Activated CD4-positive, alpha-beta T cell treated with anti-CD3 and anti-CD28 coated beads for 4 hours (primary cell): ENCODE measurements around the gene PXDC1.
"Not testable (repeated sequence)": the region's sequence is repeated elsewhere in the genome, so short reads cannot be mapped to it uniquely, and the experiment has no call there.

Experiments used
- DNase-seq, 2 donors: peaks; one replicate each; pipeline ENCODE4 v3.0.0-alpha.2; 2020

The PXDC1 gene

DNA sequence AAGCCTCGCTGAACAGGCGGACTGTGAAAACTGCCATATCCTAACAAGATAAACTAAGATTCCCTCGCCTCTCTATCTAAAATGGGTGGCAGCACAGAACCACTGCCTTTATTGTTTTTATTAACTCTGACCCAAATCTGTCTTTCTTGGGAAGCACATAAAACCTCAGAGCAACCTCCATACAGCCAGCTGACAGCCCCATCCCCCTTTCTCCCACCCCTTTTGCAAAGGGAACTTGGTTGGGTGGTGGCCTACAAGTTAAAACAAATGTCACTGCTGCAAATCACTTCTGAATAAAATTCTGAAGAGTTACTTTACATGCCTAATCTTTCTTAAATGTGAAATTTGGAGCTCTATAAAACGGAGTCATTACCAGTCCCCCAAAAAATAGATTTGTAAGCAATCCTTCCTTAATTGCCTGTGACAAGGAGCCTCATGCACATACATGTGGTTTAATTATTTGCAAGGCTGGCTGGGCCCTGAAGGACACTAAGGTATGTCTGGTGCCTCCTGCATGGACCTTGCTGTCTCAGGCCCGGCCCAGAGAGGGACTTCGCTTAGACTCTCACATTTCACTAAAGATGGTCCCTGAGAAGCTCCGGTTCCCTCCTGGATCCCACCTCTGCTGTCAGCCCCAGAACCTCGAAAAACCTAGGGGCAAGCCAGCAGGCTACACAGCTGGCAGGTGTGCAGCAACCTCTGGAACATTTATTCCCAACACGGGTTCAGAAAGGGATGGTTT is 21.7 kb downstream of the PXDC1 start:
- DNase-seq = no peak

DNA sequence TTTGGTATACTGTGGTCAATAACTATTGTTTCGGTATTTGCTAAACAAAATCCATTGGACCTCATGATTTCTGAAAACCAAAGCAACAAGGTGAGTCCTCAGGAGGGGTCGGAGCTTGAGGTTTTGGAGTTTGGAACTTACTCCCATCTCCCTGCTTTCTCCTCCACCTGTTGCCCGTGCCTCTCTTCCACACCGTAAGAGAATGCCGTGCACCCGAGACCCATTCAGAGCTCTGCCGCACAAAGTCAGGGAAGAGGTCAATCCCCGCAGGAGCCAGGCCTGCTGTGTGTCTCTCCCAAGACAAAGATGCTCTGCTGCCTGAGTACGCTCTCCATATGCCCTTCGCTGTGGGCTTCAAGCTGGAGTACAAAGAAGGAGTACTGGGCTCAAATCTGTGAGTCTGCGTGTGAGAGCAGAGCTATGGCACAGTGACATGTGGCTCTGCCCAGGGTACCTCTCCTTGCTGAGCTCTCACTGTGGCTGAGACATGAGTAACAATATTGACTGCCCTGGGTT is 23.9 kb downstream of the PXDC1 start:
- DNase-seq = no peak

DNA sequence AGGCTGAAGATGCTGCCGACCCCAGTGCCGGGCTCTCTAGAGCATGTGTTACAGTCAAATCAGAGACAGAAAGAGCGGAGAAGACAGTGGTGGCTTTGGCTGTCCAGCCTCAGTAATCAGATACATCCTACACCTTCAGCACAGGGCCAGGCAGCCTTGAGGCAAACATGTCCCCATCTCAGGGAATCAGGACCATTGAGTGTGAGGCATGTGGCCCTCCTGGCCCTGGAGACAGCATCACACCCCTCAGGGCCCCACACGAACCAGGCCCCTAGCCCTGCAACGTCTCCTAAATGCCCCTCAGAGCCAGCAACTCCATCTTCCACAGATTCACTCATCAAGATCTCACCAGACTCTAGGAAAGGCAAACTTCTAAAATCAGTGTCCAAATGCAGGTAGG is 24.5 kb downstream of the PXDC1 start:
- DNase-seq = no peak

DNA sequence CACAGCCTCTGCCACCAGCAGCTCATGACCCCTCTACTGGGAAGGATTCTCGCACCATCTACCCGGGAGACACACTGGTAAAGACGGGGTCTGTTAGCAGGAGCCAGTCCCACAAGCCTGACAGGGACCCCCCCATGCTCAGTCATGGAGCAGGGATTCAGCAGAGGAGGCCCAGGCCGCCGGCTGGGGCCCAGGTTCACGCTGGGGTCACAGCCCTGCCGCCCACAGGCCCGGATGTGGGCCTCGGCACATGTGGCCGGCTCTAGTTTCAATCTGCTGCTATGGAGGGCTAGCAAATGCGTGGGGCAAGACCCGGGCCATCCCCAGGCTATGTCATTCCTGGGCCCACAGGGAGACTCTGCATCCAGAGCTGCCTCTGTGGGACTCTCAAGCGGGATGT is 25.1 kb downstream of the PXDC1 start:
- no peak for DNase-seq

DNA sequence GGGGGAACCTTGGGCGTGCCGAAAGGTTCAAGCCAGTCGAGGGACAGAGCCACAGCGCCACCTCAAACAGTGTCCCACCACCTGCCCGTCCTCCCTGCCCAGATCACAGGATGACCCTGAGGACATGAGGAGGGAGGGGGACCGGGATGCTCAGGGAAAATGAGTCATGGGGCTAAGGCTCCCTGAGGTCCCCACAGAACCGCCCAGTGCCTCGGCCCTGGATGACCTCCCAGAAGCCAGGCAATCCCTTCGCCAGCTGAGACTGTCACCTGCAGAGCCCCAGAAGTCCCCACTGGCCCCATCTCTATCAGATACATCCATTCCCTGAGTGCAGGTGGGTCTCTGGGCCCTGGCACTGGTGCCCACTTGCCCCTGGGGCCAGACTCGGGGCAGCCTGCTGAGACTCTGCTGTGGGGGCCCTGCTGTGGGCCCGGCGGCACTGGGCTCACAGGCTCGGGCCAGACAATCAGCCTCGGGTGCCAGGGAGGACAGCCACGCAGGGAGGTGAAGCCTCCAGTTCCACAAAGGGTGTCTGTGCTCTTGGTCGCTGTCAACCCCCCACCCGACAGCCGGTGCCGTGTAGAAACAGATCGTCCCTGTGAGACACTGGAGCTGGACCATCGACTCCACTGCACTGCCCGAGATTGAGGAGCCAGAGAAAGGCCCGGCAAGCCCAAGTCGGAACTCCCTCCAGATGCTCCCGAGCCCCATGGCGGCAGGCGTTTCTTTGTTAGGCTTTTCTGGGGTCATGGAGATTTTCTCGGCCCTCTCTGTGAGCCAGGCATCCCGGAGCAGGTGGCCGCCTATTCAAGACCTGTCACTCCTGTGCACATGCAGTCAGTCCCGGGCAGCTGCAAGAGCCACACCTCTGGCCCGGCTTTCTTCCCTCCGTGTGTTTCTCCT is 26.1 kb downstream of the PXDC1 start:
- DNase-seq = no peak

DNA sequence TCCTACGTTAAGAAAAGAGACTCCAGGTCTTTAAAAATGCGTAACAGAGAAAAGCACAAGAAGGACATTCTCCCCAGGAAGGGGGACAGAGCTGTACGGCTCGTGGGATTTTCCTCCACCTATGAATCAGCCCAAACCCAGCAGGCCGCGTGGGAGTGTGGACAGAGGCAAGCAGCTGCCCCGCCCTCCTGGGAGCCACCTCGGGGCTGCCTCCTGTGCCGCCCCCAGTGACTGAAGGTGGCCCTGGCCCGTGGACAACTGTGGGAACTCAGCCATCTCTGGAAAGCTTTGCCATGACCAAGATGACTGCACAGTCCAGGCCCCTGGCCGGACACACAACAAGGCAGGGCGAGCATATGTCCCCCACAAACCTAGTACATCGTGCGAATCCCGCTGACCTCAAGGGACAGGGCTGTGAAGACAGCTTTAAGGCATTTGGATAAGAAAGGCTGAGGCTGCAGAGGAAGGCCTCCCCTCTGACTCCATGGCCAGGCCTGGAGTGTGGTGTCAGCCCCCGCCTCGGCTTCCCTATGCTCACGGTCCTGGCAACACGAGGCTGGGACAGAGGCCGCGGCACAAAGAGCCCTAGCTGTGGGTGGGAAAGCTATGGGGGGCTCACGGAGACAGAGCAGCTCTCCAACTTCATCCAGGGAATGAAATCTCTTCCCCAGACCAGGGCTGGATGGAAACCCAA is 26.9 kb downstream of the PXDC1 start:
- no peak for DNase-seq

DNA sequence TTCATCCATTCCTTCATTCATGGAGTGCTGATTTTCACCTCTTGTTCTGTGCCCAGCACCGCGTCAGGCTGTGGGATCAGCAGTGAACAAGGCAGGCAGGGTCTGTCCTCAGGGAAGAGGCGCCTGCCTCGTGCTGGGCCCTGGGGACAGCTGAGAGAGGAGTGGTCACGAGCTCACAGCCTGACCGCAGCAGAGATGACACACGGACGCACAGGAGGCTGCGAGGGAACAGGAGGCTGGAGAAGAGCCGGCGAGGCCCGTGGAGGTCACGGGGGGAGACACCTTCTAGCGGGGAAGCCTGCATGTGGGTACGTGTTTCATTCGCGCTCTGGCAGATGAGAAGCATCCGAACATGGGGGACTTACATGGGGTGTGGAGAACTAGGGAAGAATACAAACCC is 27.5 kb downstream of the PXDC1 start:
- DNase-seq = no peak

DNA sequence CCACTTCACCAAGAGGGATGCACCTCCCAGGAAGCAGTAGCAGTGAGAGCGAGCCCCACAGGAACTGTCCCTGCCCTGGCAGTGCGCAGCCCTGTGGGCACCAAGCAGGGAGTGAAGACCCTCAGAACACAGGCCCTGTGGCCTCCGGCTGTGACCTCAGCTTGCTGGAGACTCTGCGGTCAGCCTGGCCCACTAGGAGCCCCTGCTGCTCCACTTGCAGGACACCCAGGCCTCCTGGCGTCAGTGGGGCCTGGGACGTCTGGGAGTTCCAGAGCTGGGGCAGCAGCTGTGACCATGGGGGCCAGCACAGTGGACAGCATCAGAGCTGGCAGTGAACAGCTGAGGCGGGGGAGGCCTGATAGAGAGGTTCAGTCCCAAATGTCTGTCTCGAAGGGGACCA is 28.3 kb downstream of the PXDC1 start:
- DNase-seq = no peak

DNA sequence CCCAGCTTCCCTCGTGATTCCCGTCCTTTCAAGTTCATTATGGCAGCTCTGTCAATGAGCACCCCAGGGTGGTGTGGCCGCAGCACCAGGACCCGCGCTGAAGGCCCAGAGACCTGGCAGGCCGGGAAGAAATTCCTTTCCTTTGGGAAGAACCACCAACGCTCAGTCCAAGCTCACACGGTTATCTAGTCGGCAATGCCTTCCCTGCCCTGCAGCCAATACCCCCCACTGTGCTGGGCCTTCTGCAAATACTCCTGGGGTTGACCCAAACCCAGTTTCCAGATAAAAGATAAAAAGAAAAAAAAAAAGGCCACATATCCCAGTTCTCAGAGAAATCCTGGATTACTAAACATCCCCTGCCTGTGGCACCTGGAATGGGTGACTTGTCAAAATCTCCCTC is 28.7 kb downstream of the PXDC1 start:
- no peak for DNase-seq

DNA sequence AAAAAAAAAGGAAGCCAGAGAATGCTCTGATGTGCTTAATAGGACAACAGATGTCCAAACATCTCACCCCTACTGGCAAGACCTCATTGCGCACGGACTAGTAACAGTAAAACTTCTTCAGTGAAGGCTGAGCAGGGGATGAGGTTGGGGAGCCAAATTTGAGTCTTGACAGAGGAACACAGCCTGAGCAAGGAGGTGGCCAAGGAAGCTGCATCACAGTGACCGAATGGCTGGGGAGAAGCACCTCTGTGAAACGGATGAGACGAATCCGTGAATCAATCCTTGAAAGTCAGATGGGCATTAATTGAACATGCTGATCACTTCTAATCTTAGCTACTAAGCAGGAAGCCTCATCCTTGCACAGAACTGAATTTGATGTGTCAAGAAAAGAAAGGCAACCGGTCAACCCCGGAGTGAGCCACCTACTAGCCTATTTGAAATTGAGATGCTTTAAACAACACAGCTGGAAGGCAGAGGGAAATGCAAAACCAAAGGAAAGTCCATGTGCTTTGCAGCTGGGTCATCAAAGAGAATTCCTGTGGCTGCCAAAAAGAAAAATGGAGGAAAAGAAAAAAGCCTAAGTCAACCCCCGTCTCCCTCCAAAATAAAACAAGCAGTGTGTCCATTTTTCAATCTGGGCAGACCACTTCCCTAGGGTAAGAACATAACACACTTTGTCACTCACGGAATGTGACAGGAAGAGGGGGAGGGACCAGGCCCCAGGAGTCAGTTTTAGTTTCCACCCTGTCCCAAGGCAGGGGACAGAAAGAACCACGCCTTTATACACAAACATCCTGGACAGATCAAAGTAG is 29.5 kb downstream of the PXDC1 start:
- no peak for DNase-seq

DNA sequence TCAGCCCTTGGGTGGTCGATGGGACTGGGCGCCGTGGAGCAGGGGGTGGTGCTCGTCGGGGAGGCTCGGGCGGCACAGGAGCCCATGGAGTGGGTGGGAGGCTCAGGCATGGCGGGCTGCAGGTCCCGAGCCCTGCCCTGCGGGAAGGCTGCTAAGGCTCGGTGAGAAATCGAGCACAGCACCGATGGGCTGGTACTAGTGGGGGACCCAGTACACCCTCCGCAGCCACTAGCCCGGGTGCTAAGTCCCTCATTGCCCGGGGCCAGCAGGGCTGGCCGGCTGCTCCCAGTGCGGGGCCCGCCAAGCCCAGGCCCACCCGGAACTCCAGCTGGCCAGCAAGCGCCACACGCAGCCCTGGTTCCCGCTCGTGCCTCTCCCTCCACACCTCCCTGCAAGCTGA is 30.7 kb downstream of the PXDC1 start:
- not testable (repeated sequence) for DNase-seq

DNA sequence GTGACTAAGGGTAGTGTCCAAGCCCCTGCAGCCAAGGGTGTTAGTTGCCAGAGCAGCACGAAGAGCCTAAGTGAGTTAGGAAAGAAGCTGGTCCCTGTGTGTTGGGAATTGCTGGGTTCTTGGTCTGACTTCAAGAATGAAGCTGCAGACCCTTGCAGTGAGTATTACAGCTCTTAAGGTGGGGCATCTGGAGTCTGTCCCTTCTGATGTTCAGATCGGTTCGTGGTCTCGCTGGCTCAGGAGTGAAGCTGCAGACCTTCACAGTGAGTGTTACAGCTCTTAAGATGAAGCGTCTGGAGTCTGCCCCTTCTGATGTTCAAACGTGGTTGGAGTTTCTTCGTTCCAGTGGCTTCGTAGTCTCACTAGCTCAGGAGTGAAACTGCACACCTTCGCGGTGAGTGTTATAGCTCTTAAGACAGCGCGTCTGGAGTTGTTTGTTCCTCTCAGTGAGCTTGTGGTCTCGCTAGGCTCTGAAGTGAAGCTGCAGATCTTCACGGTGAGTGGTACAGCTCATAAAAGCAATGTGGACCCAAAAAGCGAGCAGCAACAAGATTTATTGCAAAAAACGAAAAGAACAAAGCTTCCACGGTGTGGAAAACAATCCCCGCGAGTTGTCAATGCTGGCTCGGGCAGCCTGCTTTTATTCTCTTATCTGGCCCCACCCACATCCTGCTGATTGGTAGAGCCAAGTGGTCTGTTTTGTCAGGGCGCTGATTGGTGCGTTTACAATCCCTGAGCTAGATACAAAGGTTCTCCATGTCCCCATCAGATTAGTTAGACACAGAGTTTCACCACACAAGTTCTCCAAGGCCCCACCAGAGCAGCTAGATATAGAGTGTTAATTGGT is 31.8 kb downstream of the PXDC1 start:
- DNase-seq = no peak

DNA sequence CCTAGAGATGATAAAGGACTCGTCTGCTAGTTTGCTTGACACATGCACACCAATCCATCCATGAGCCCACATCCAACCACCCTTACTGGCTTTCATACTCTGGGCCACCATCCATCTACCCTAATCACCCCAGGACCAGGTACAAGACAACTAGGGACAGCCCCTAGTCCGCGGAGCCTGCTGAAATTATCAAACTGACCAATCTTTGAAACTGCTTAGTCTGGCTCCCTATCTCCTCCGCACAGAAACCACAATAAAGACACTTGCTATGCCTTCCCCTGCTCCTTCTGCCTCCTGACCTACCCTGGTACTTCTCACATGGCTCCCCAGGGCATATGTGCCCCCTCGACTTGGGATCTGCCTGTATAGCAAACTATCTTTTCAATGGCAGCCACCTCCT is 33.1 kb downstream of the PXDC1 start:
- DNase-seq = no peak

DNA sequence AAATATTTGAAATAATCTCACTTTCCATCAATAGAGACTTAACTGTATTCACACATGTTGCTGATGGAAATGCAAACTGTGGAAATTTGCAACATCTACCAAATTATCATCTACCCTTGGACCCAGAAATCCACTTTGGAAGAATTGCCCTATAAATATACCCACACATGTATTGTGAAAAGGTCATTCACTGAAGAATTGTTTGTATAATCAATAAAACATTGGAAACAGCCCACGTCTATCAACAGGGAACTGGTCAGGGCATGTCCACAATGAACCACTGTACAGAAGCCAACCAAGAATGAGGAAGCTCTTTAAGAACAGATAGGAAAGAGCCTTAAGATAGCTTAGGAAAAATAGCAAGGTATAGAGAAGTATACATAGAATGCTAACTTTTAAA is 36.2 kb downstream of the PXDC1 start:
- DNase-seq = no peak

DNA sequence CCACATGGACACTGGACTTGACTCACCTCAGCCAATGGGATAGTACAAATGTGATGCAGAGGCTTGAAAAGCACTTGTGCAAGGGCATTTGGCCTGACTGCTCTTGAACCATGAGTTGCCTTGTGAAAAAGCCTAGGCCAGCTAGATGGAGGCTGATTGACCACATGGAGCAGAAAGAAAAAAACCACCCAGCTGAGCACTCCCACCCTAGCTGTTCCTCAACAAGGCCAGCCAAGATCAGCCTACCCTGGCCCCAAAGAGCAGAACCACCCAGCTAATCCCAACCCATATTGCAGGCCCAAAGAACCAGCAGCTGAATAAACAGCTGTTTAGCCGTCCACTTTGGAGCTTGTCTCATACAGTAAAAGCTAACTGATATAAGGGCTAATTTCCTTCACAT is 36.7 kb downstream of the PXDC1 start:
- DNase-seq = no peak

DNA sequence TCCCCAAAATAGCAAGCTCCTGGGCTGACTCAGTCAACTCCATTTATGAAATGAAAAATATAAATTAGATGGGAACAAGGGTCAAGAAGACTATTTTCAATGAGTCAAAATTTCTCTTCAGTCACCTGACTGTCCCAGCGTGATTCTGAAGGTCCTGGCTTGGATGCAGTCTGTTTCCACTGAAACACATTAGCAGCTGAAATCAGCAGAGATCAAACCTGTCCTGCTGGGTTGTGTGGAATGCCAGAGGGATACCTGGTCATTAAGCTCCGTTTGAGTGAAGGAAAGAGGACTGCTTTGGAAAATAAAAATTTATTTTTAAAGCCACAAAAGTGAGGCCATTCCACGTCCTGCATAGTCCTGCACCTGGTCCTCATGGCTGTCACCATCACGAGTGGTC is 37.4 kb downstream of the PXDC1 start:
- DNase-seq = no peak

DNA sequence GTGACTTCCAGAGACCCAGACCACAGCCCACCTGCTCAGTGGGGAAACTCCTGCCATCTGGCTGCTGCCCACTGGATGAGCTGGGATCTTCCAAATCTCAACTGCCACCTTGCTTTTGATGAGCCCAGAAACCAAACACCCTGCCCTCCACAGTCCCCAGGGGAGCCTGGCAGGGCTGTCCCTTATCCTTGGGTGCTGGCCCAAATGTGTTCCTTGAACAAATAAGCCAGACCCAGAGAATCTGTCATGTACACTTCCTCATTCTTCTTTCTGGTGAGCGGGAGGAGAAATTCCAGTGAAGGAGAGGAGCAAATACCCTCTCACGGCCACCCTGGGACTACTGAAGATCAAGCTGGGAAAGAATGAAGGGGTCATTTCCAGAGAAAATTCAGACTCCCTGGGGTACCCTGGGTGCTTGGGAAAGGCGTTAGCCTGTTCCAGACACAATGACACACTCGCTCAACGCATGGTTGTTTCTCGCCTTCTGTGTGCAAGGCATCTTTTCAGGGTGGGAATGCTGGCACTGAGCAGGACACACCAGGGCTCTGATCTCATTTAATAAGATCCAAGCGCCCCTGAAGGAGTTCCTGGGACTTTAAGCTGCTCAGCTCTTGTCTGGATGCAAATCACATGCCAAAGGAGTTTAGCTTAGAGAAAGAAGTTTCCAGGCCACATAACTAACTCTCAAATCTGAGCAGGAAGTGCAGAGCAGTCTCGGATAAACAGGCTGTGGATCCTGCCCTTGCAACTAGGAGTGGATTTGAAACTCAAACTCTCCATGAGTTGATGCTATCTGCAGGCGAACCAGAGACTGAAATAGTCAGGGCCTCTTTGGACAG is 38.5 kb downstream of the PXDC1 start:
- DNase-seq = no peak

DNA sequence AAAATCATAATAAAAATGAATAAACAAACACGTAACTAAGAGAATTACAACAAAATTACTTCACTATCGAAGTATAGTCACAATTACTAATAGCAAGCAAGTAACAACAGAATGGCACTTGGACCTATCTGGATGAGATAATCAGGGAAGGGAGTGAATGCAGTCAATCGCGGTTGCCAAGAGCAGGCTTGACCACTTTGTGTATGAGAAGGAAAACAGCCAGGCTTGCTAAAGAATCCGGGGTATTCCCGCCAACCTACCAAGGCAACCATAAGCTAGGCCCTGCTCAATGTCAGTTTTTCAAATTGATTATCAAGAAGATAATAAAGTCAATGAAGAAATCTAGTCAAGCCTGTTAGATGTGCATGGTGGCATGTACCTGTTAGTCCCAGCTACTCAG is 39.7 kb downstream of the PXDC1 start:
- DNase-seq = no peak

DNA sequence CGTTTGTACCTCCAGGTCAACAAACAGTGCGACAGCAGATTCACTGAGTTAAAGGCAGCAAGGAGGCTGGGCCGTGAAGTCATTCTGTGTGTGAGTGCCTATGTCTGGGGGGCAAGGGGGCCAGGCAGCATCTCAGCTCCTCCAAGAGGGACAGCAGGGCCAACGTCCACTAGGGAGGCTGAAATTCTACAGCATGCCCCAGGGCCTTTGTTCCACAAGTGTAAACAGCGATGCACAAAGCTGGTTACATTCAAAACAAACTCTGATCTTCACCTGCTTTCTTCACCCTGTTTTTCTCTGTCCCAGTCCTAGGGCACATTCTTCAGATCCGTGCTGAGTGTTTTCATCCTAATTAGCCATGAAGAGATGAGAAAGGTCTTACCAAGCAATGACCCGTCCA is 41.1 kb downstream of the PXDC1 start:
- DNase-seq = no peak

DNA sequence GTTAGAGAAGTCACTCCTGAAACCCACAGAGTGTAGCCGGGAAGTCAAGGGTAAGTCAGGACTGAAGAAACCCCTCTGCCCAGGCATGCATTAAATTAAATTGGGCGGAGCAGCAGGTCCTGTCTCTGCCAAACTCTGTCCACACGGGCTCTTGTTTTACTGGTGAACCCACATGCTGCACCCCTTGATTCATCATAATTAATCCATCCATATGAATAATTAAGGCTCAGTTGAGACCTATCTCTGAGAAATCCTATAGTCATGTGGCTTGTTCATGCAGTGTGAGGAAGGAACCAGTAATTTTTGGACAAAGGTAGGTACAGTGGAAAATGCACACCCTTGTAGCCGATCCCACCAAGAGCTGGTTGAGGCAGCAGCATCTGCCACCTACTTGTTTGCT is 43.0 kb downstream of the PXDC1 start:
- no peak for DNase-seq
